ENCODE measurements around the gene LRRC8C.

LRRC8C gene

DNA sequence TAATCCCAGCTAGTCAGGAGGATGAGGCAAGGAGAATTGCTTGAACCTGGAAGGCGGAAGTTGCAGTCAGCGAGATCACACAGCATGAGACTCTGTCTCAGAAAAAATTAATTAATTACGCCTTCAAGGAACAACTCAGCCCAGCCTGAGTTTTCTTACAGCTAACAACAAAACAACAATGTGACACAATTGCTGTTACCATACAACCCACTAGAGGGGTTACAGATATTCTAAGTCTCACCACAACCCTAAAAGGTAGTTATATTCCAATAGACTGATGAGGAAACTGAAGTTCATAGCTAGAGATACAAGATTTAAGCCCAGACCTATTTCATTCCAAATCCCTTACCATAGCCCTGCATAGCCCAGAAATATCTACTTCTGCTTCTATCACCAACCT, 2.9 kb upstream of the LRRC8C start:
- Histone ChIP-seq H2BK120ac (ENCODE audit: low read depth, low read length) (no peak overlapping the region), H2BK5ac (ENCODE audit: low read depth, low read length, poor library complexity, severe bottlenecking) (no peak overlapping the region), H3K36me3 (ENCODE audit: control insufficient read depth in 1 of 2, insufficient read depth in 2 of 2, low read depth in 1 of 2, low read length in 2 of 2) (no peaks in the 10 kb centered on the region), H3K23ac (ENCODE audit: low read length in 2 of 2) (no peak overlapping the region), H3K27me3 (ENCODE audit: control insufficient read depth in 1 of 2, insufficient read depth in 1 of 2, low read length in 2 of 2) (no peaks in the 10 kb centered on the region), H4K8ac (ENCODE audit: low read length) (no peak overlapping the region), H3K4me1 (ENCODE audit: control insufficient read depth, insufficient read depth, low read depth, low read length) (peaks cover 7% of the 10 kb centered on the region), H2AK5ac (ENCODE audit: low read length, severe bottlenecking) (no peak overlapping the region), H3K18ac (ENCODE audit: low read depth in 1 of 2, low read length in 2 of 2) (no peak overlapping the region), H3K4me3 (ENCODE audit: insufficient read depth in 1 of 2, low read depth in 1 of 2, low read length in 2 of 2) (no peak overlapping the region), H3K9ac (ENCODE audit: low read length) (no peak overlapping the region), H2AFZ (ENCODE audit: low read depth, low read length) (no peak overlapping the region), H3K9me3 (ENCODE audit: control insufficient read depth, low read length) (no peaks in the 10 kb centered on the region), H3K4ac (ENCODE audit: low read depth in 1 of 2, low read length in 2 of 2) (no peak overlapping the region), H2BK15ac (ENCODE audit: low read depth, poor library complexity, severe bottlenecking) (no peak overlapping the region), H2BK12ac (ENCODE audit: low read length in 2 of 2) (no peak overlapping the region), H3K4me2 (ENCODE audit: low read length, poor library complexity, severe bottlenecking) (no peak overlapping the region), H3K14ac (ENCODE audit: low read length in 2 of 2) (no peak overlapping the region), H3K79me1 (replicated peaks; ENCODE audit: low read length, poor library complexity, severe bottlenecking) (peaks cover 5% of the 10 kb centered on the region), H4K91ac (ENCODE audit: low read length) (no peak overlapping the region), H3K27ac (ENCODE audit: low read length, poor library complexity, severe bottlenecking) (no peak overlapping the region)
- WGBS = 100% methylated on average over 3 of the region's 3 CpGs
- DNase-seq = no peak

DNA sequence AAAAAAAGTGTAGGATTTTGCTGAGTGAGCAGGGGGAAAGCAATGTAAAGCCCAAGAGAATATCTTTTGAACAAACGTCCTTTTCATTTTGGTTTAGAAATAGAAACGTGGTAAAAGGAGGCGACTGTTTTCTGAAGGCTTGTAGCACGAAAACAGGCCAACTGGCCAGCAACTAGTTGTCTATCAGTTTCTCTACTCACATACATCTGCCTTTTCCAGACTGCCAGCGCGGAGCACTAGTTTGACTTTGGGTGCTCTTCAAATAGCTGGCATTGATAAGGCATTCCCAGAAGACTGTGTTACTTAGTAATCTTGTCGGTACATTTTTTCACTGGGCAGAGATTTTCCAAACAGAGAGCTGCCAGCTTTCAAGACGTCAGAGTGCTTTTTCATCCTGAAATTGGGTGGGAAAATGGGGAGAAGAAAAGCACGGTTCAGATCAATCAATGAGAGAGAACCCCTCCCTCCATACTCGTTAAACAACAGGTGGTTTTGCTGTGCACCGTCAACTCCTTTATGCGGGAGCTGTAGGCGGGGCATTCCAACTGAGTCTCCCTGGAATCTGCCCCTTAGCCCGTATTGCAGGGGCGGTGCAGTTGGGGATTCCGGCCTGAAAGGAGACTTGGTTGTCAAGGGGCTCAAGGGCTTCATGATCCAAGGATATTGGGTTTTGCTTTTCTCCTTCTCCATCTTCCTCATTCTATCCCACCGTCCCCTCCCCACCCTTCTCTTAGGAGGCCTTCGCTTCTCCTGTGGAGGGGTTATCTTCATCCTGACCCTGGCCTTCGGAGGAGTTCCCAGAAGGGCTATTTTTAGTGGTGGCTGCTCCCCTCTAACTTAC, 884 bp upstream of the LRRC8C start:
- Histone ChIP-seq H4K91ac (ENCODE audit: low read length) (no peak overlapping the region), H3K27ac (ENCODE audit: low read length, poor library complexity, severe bottlenecking) (no peak overlapping the region), H2AK5ac (ENCODE audit: low read length, severe bottlenecking) (no peak overlapping the region), H3K9ac (ENCODE audit: low read length) (peak overlapping the region; percentile 91), H3K79me1 (replicated peaks; ENCODE audit: low read length, poor library complexity, severe bottlenecking) (peaks cover 5% of the 10 kb centered on the region), H3K14ac (ENCODE audit: low read length in 2 of 2) (no peak overlapping the region), H2AFZ (ENCODE audit: low read depth, low read length) (peak overlapping the region; percentile 92), H4K8ac (ENCODE audit: low read length) (peak overlapping the region; percentile 40), H3K9me3 (ENCODE audit: control insufficient read depth, low read length) (no peaks in the 10 kb centered on the region), H3K23ac (ENCODE audit: low read length in 2 of 2) (no peak overlapping the region), H3K4me1 (ENCODE audit: control insufficient read depth, insufficient read depth, low read depth, low read length) (peaks cover 9% of the 10 kb centered on the region), H2BK5ac (ENCODE audit: low read depth, low read length, poor library complexity, severe bottlenecking) (no peak overlapping the region), H3K4me2 (ENCODE audit: low read length, poor library complexity, severe bottlenecking) (peak overlapping the region; percentile 97), H3K36me3 (ENCODE audit: control insufficient read depth in 1 of 2, insufficient read depth in 2 of 2, low read depth in 1 of 2, low read length in 2 of 2) (no peaks in the 10 kb centered on the region), H3K4me3 (ENCODE audit: insufficient read depth in 1 of 2, low read depth in 1 of 2, low read length in 2 of 2) (peak overlapping the region; percentile 74 to 96), H3K4ac (ENCODE audit: low read depth in 1 of 2, low read length in 2 of 2) (no peak overlapping the region), H2BK15ac (ENCODE audit: low read depth, poor library complexity, severe bottlenecking) (no peak overlapping the region), H3K18ac (ENCODE audit: low read depth in 1 of 2, low read length in 2 of 2) (no peak overlapping the region), H3K27me3 (ENCODE audit: control insufficient read depth in 1 of 2, insufficient read depth in 1 of 2, low read length in 2 of 2) (no peaks in the 10 kb centered on the region), H2BK12ac (ENCODE audit: low read length in 2 of 2) (peak overlapping the region in 1 of 2 experiments; percentile 83), H2BK120ac (ENCODE audit: low read depth, low read length) (peak overlapping the region; percentile 85)
- DNase-seq = no peak
- 51% methylated on average over 14 of the region's 19 CpGs for WGBS

DNA sequence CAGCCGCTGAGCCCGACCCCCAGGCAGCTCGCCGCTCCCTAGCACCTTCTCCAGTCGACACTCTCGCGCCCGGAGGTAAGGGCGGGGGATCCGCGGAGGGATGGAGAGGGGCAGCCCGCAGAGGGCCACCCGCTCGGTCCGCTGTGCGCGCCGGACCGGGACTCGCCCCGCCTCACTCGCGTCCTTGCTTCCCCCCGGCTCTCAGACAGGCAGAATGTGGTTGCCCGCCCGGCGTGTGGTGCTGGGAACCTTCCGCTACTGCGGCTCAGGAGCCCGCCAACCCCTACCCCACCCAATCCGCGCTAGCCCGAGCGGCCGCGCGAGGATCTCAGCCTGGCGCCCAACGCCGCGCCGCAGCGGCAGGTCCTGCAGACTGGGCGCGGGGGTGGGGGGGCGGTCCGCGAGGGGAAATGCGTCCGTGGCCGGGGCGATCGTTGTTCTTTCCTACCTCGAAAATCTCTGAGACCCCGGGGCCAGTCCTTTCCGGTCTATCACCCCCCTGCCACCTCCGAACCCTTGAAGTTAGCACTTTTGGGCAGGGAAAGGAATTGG, 404 bp downstream of the LRRC8C start:
- Histone ChIP-seq H3K4me1 (ENCODE audit: control insufficient read depth, insufficient read depth, low read depth, low read length) (peaks cover 9% of the 10 kb centered on the region), H2BK15ac (ENCODE audit: low read depth, poor library complexity, severe bottlenecking) (peak overlapping the region; percentile 64), H4K8ac (ENCODE audit: low read length) (peak overlapping the region; percentile 86), H2BK12ac (ENCODE audit: low read length in 2 of 2) (peak overlapping the region; percentile 77 to 86), H2AFZ (ENCODE audit: low read depth, low read length) (peak overlapping the region; percentile 21), H3K27ac (ENCODE audit: low read length, poor library complexity, severe bottlenecking) (no peak overlapping the region), H3K18ac (ENCODE audit: low read depth in 1 of 2, low read length in 2 of 2) (peak overlapping the region; percentile 84 to 96), H3K36me3 (ENCODE audit: control insufficient read depth in 1 of 2, insufficient read depth in 2 of 2, low read depth in 1 of 2, low read length in 2 of 2) (no peaks in the 10 kb centered on the region), H3K4me2 (ENCODE audit: low read length, poor library complexity, severe bottlenecking) (peak overlapping the region; percentile 96), H3K4me3 (ENCODE audit: insufficient read depth in 1 of 2, low read depth in 1 of 2, low read length in 2 of 2) (peak overlapping the region; percentile 74 to 96), H3K79me1 (replicated peaks; ENCODE audit: low read length, poor library complexity, severe bottlenecking) (peaks cover 6% of the 10 kb centered on the region), H3K4ac (ENCODE audit: low read depth in 1 of 2, low read length in 2 of 2) (peak overlapping the region; percentile 32 to 94), H4K91ac (ENCODE audit: low read length) (peak overlapping the region; percentile 96), H2AK5ac (ENCODE audit: low read length, severe bottlenecking) (no peak overlapping the region), H3K9me3 (ENCODE audit: control insufficient read depth, low read length) (no peaks in the 10 kb centered on the region), H2BK120ac (ENCODE audit: low read depth, low read length) (peak overlapping the region; percentile 90), H3K9ac (ENCODE audit: low read length) (peak overlapping the region; percentile 79), H3K23ac (ENCODE audit: low read length in 2 of 2) (peak overlapping the region in 1 of 2 experiments; percentile 46), H2BK5ac (ENCODE audit: low read depth, low read length, poor library complexity, severe bottlenecking) (no peak overlapping the region), H3K14ac (ENCODE audit: low read length in 2 of 2) (peak overlapping the region in 1 of 2 experiments; percentile 55), H3K27me3 (ENCODE audit: control insufficient read depth in 1 of 2, insufficient read depth in 1 of 2, low read length in 2 of 2) (no peaks in the 10 kb centered on the region)
- DNase-seq = peak; percentile 67
- 0% methylated on average over 31 of the region's 57 CpGs for WGBS
